ENCODE data around the gene SMIM12. TPM values are rescaled to one million over a fixed set of nuclear protein-coding genes. Genes with fewer than 3 reads are reported as not detected.

Gene SMIM12
- polyA plus RNA-seq, 1 experiment, result 41.7 TPM

- no peak overlapping the region for H3K27ac ChIP-seq (ENCODE audit: low read depth, low read length)
- ChIA-PET POLR2A (no interaction called here), CTCF (interaction anchor here (1.5 kb wide), 1 partner anchor 17 kb away, joined by 3 read pairs; no protein-coding TSS in a partner anchor)
- peaks cover 31% of the 10 kb centered on the region for H3K27me3 ChIP-seq (ENCODE audit: control insufficient read depth, insufficient read depth, low read length)
- TF ChIP-seq CTCF (IDR thresholded peaks at IDR 0.05; ENCODE audit: low read depth, low read length), result no peak
- DNase-seq (ENCODE audit: low read depth, low spot score), result no peak
- H3K4me3 ChIP-seq (ENCODE audit: low read depth, low read length), result no peak overlapping the region
- no peaks in the 10 kb centered on the region; the same call in 1 of the 2 replicates for H3K9me3 ChIP-seq (ENCODE audit: control insufficient read depth, insufficient read depth, low read length)
Observed at GRCh38 chr1:34869760-34870159, 10.2 kb upstream of the SMIM12 start.

GRCh38 chr1:34868230-34869049 is 8.9 kb upstream of the SMIM12 start:
- H3K27me3 ChIP-seq (ENCODE audit: control insufficient read depth, insufficient read depth, low read length), result peaks cover 29% of the 10 kb centered on the region
- H3K9me3 ChIP-seq (ENCODE audit: control insufficient read depth, insufficient read depth, low read length), result no peaks in the 10 kb centered on the region; the same call in 1 of the 2 replicates
- TF ChIP-seq CTCF (IDR thresholded peaks at IDR 0.05; ENCODE audit: low read depth, low read length), result no peak
- DNase-seq (ENCODE audit: low read depth, low spot score), result no peak
- no peak overlapping the region for H3K4me3 ChIP-seq (ENCODE audit: low read depth, low read length)
- H3K27ac ChIP-seq (ENCODE audit: low read depth, low read length), result no peak overlapping the region
- ChIA-PET POLR2A (interaction anchor here (1.0 kb wide), 1 partner anchor 9 kb away, joined by 3 read pairs; the partner anchor contains the start of gene SMIM12), CTCF (interaction anchor here (0.8 to 1.0 kb wide), 2 partner anchors 9 to 16 kb away, joined by 4 read pairs; partner anchors contain the start of gene SMIM12)

GRCh38 chr1:34867415-34867814 is 7.9 kb upstream of the SMIM12 start:
- no peak for TF ChIP-seq CTCF (IDR thresholded peaks at IDR 0.05; ENCODE audit: low read depth, low read length)

GRCh38 chr1:34866762-34867109 is 7.2 kb upstream of the SMIM12 start:
- no peak for TF ChIP-seq CTCF (IDR thresholded peaks at IDR 0.05; ENCODE audit: low read depth, low read length)
- no peak for DNase-seq (ENCODE audit: low read depth, low spot score)
- Histone ChIP-seq H3K27ac (ENCODE audit: low read depth, low read length) (no peak overlapping the region), H3K9me3 (ENCODE audit: control insufficient read depth, insufficient read depth, low read length) (no peaks in the 10 kb centered on the region; the same call in 1 of the 2 replicates), H3K4me3 (ENCODE audit: low read depth, low read length) (peak overlapping the region; percentile 74), H3K27me3 (ENCODE audit: control insufficient read depth, insufficient read depth, low read length) (peaks cover 22% of the 10 kb centered on the region)
- CTCF ChIA-PET, result interaction anchor here (0.5 to 4.4 kb wide), 24 partner anchors 9 to 622 kb away, joined by 3 to 70 read pairs (median 4); partner anchors contain the start of gene TMEM35B
- POLR2A ChIA-PET, result interaction anchor here (1.2 kb wide), 1 partner anchor 326 kb away, joined by 6 read pairs; the partner anchor contains the start of gene SFPQ

More at GRCh38 chr1:34867415-34867814, 7.9 kb upstream of the SMIM12 start:
- ChIA-PET POLR2A (no interaction called here), CTCF (interaction anchor here (0.5 to 4.4 kb wide), 12 partner anchors 10 to 861 kb away, joined by 3 to 70 read pairs (median 4); no protein-coding TSS in a partner anchor)
- Histone ChIP-seq H3K27me3 (ENCODE audit: control insufficient read depth, insufficient read depth, low read length) (peaks cover 24% of the 10 kb centered on the region), H3K4me3 (ENCODE audit: low read depth, low read length) (no peak overlapping the region), H3K27ac (ENCODE audit: low read depth, low read length) (no peak overlapping the region), H3K9me3 (ENCODE audit: control insufficient read depth, insufficient read depth, low read length) (no peaks in the 10 kb centered on the region; the same call in 1 of the 2 replicates)
- no peak for DNase-seq (ENCODE audit: low read depth, low spot score)
